ENCODE data around the gene ATP11B.
A peak's percentile ranks its signal among the peaks of the same experiment; 100 is the strongest.

Gene ATP11B

DNA sequence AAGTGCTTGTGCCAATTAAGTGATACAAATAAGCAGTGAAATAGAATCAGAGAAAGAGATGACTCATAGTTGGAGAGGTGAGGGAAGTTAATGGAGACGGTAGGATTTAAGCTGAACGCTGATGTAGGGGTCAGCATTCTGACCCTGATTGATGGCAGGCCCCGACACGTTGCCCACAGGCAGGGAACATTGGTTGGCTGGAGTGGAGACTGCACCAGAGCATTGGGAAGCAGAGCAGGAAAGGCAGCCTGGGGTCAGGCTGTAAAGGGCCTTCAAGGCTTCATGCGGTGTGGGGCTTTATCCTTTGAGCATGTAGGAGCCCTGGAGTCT, 118.4 kb downstream of the ATP11B start:
- DNase-seq: peak; percentile 12
- Mint-ChIP-seq H3K27me3 (ENCODE audit: low read depth, poor library complexity) (peaks cover 2% of the 10 kb centered on the region), H3K9me3 (no peaks in the 10 kb centered on the region), H3K4me3 (no peak overlapping the region), H3K36me3 (ENCODE audit: low read depth) (peaks cover 30% of the 10 kb centered on the region), H3K27ac (no peak overlapping the region), H3K4me1 (peaks cover 18% of the 10 kb centered on the region)
- TF ChIP-seq, protein P1, sequence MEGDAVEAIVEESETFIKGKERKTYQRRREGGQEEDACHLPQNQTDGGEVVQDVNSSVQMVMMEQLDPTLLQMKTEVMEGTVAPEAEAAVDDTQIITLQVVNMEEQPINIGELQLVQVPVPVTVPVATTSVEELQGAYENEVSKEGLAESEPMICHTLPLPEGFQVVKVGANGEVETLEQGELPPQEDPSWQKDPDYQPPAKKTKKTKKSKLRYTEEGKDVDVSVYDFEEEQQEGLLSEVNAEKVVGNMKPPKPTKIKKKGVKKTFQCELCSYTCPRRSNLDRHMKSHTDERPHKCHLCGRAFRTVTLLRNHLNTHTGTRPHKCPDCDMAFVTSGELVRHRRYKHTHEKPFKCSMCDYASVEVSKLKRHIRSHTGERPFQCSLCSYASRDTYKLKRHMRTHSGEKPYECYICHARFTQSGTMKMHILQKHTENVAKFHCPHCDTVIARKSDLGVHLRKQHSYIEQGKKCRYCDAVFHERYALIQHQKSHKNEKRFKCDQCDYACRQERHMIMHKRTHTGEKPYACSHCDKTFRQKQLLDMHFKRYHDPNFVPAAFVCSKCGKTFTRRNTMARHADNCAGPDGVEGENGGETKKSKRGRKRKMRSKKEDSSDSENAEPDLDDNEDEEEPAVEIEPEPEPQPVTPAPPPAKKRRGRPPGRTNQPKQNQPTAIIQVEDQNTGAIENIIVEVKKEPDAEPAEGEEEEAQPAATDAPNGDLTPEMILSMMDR (IDR thresholded peaks at IDR 0.05): no peak

DNA sequence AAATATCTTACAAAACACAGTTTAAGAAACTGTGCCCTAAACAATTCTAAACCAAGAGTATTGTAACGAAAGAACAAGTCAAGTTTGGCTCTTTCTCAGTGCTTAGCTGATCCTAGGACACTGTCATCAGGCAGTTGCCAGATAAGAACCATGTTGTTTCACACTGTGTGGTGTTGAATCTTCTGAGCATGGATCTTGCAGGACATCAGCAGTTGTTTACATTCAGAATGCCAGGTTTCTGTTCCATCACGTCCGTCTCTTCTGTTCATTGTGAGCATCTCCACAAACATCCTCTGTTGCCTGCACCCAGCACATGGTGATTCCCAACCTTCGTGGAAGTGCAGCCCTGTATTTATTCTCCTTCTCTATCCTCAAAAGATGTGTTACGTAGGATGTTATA, 119.2 kb downstream of the ATP11B start:
- no peak for DNase-seq

DNA sequence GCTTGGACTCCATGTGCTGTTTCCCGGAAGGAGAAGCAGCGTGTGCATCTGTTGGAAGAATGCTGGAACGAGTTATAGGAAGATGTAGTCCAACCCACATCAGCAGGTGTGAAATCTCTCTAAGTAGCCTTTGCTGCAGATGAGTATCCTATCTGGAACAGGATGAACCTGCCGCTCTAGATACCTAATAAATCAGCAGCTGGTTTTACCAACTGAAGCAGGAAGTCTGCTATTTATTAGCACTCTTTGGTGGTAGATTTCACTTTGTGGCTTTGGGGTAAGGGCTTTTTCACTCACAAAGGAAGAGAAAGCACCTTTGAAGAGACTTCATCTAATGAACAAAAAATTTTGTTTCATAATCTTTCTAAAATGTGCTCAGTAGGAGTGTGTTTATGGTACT, 120.6 kb downstream of the ATP11B start:
- Mint-ChIP-seq H3K4me3 (no peak overlapping the region), H3K36me3 (ENCODE audit: low read depth) (peaks cover 30% of the 10 kb centered on the region), H3K4me1 (peaks cover 18% of the 10 kb centered on the region), H3K27ac (no peak overlapping the region), H3K9me3 (no peaks in the 10 kb centered on the region), H3K27me3 (ENCODE audit: low read depth, poor library complexity) (peaks cover 2% of the 10 kb centered on the region)
- TF ChIP-seq, protein P1 (IDR thresholded peaks at IDR 0.05): no peak
- no peak for DNase-seq

More for the DNA sequence above, 119.2 kb downstream of the ATP11B start:
- TF ChIP-seq, protein P1 (IDR thresholded peaks at IDR 0.05): no peak
- peaks cover 30% of the 10 kb centered on the region for H3K36me3 Mint-ChIP-seq (ENCODE audit: low read depth)
- peaks cover 18% of the 10 kb centered on the region for H3K4me1 Mint-ChIP-seq
- no peak overlapping the region for H3K4me3 Mint-ChIP-seq
- H3K27ac Mint-ChIP-seq: peak overlapping the region; percentile 58
- peaks cover 2% of the 10 kb centered on the region for H3K27me3 Mint-ChIP-seq (ENCODE audit: low read depth, poor library complexity)
- H3K9me3 Mint-ChIP-seq: no peaks in the 10 kb centered on the region

DNA sequence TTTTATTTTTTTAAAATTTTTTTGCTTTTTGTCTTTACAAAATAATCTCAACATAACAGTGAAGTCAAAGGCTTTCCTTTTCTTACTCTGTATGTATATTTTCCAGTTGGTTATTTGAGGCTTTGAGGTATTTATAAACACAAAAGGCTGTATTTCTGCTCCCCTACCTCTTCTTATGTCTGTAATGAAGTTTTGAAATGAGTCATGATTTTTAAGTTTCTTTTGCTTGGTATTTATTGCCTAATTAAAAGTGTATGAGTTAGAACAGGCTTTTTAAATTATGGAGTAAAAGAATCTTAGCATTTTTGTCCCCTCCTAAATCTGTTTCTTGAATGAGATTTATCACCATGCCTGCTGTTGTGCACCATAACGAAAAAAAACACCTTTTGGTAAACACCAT, 121.0 kb downstream of the ATP11B start:
- Mint-ChIP-seq H3K36me3 (ENCODE audit: low read depth) (peaks cover 30% of the 10 kb centered on the region), H3K4me1 (peaks cover 18% of the 10 kb centered on the region), H3K4me3 (no peak overlapping the region), H3K9me3 (no peaks in the 10 kb centered on the region), H3K27me3 (ENCODE audit: low read depth, poor library complexity) (peaks cover 2% of the 10 kb centered on the region), H3K27ac (no peak overlapping the region)
- TF ChIP-seq, protein P1 (IDR thresholded peaks at IDR 0.05): no peak
- no peak for DNase-seq

DNA sequence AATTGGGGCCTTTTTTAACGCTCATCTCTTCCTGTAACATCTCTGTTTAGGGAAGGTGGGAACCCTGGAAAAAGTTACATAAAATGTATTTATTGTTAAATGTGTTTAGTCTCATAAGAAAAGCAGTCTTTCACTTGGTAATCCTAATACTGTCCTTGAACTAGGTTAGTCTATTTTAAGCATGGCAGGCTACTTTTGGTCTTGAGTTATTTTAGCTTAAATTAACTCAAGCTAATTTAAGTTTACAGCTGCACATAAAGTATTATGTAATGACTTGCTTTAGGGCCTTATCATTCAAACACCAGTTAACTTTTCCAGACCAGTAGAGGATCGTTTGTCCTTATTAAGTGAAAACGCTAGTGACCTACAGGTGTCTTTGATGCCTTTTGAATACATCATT, 123.8 kb downstream of the ATP11B start:
- Mint-ChIP-seq H3K4me1 (peaks cover 24% of the 10 kb centered on the region), H3K4me3 (no peak overlapping the region), H3K36me3 (ENCODE audit: low read depth) (peaks cover 29% of the 10 kb centered on the region), H3K9me3 (no peaks in the 10 kb centered on the region), H3K27ac (no peak overlapping the region), H3K27me3 (ENCODE audit: low read depth, poor library complexity) (no peaks in the 10 kb centered on the region)
- TF ChIP-seq, protein P1 (IDR thresholded peaks at IDR 0.05): no peak
- no peak for DNase-seq

DNA sequence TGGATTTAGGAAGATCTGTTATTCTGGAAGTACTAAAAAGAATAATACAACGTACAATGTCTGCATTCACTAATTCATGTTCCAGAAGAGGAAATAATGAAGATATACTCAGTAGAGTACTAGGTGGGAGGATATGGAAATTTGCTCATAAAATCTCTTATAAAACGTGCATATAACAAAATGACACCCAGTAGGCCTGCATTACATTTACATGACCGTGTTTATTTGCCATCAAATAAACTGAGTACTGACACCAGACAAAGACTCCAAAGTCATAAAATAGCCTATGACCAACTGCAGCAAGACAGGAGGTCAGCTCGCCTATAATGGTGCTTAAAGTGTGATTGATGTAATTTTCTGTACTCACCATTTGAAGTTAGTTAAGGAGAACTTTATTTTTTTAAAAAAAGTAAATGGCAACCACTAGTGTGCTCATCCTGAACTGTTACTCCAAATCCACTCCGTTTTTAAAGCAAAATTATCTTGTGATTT, 126.6 kb downstream of the ATP11B start:
- Mint-ChIP-seq H3K36me3 (ENCODE audit: low read depth) (peaks cover 21% of the 10 kb centered on the region), H3K27ac (no peak overlapping the region), H3K27me3 (ENCODE audit: low read depth, poor library complexity) (no peaks in the 10 kb centered on the region), H3K4me3 (no peak overlapping the region), H3K9me3 (no peaks in the 10 kb centered on the region), H3K4me1 (peaks cover 14% of the 10 kb centered on the region)
- TF ChIP-seq, protein P1 (IDR thresholded peaks at IDR 0.05): no peak
- no peak for DNase-seq
